Activated B cell treated with CpG ODN at 0.5 μM for 24 hours (primary cell): Measurements from ENCODE around the gene FAM200B. TPM values are rescaled to one million over a fixed set of nuclear protein-coding genes. Genes with fewer than 3 reads are reported as not detected.

Experiments used
- ATAC-seq: fragments of 200-7000 bp; cut with Tn5 transposase; one replicate; pipeline ENCODE4 v1.10.0; 2021; ENCODE audit warnings: low read depth, mild to moderate bottlenecking, moderate library complexity
- CTCF ChIA-PET: fragments of 350-600 bp; sonication (Branson Sonifier 250); formaldehyde crosslinking; loops from one replicate; lab custom pipeline; 2021; ENCODE audit warnings: antibody characterized with exemption; lab: Charles Lee
- POLR2A ChIA-PET: fragments of 350-600 bp; sonication (Branson Sonifier 250); formaldehyde crosslinking; loops from one replicate; lab custom pipeline; 2021; ENCODE audit warnings: antibody characterized with exemption; lab: Charles Lee
- DNase-seq: peaks from one replicate; pipeline ENCODE4 v3.0.0; 2022
- H3K27ac Mint-ChIP-seq: one replicate; pipeline ENCODE4 v1.8.0; 2020; ENCODE audit warnings: mixed read lengths
- H3K27me3 Mint-ChIP-seq: one replicate; pipeline ENCODE4 v1.8.0; 2021; ENCODE audit warnings: mixed read lengths
- H3K36me3 Mint-ChIP-seq: one replicate; pipeline ENCODE4 v1.8.0; 2021; ENCODE audit warnings: low read depth, mixed read lengths
- H3K4me1 Mint-ChIP-seq: one replicate; pipeline ENCODE4 v1.8.0; 2021; ENCODE audit warnings: mixed read lengths
- H3K4me3 Mint-ChIP-seq: one replicate; pipeline ENCODE4 v1.8.0; 2020; ENCODE audit warnings: mild to moderate bottlenecking, mixed read lengths
- H3K9me3 Mint-ChIP-seq: one replicate; pipeline ENCODE4 v1.8.0; 2020; ENCODE audit warnings: mixed read lengths
- intact Hi-C: fragments of 100-400 bp; cut with micrococcal nuclease; formaldehyde crosslinking; loops from one replicate; pipeline ENCODE4 v1.15.1; 2024
- total RNA-seq: library from RNA; stranded (reverse); gene quantifications from 2 replicates; pipeline ENCODE4 v1.2.3, GENCODE V29; 2022
- TF ChIP-seq, protein P1 (sequence below): fragments of 200-600 bp; IDR thresholded peaks from one replicate; pipeline ENCODE4 v1.8.0; 2022; ENCODE audit warnings: antibody characterized with exemption, mild to moderate bottlenecking

The FAM200B gene
- total RNA-seq, 1 donor from 2014 or later = 11.3 TPM

DNA sequence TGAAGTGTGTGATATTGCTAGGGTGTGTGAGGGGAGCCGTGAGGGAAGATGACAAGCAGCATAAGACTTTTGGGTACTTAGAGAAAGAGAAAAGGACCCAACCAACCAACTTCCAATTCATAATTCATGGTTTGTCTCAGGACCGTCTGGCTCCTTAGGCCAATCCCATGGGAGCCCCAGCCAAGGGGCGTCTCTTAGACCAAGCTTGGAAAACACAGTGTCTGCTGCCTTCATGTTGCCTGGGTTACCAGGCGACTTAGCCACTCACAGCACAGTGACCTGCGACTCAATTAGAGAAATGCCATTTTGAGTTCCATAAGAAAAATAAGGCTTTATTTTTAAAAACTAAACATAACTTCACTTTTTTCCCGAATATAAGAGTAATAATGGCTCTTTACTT lies 53.9 kb downstream of the FAM200B start:
- intact Hi-C loops = no loop called here
- no peak overlapping the region for H3K27ac Mint-ChIP-seq
- H3K9me3 Mint-ChIP-seq = no peaks in the 10 kb centered on the region
- no peaks in the 10 kb centered on the region for H3K4me1 Mint-ChIP-seq
- H3K36me3 Mint-ChIP-seq = no peaks in the 10 kb centered on the region
- ChIA-PET CTCF (no interaction called here), POLR2A (no interaction called here)
- TF ChIP-seq, protein P1, sequence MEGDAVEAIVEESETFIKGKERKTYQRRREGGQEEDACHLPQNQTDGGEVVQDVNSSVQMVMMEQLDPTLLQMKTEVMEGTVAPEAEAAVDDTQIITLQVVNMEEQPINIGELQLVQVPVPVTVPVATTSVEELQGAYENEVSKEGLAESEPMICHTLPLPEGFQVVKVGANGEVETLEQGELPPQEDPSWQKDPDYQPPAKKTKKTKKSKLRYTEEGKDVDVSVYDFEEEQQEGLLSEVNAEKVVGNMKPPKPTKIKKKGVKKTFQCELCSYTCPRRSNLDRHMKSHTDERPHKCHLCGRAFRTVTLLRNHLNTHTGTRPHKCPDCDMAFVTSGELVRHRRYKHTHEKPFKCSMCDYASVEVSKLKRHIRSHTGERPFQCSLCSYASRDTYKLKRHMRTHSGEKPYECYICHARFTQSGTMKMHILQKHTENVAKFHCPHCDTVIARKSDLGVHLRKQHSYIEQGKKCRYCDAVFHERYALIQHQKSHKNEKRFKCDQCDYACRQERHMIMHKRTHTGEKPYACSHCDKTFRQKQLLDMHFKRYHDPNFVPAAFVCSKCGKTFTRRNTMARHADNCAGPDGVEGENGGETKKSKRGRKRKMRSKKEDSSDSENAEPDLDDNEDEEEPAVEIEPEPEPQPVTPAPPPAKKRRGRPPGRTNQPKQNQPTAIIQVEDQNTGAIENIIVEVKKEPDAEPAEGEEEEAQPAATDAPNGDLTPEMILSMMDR = no peak
- H3K27me3 Mint-ChIP-seq = no peaks in the 10 kb centered on the region
- no peak for ATAC-seq
- no peak for DNase-seq
- H3K4me3 Mint-ChIP-seq = no peak overlapping the region

DNA sequence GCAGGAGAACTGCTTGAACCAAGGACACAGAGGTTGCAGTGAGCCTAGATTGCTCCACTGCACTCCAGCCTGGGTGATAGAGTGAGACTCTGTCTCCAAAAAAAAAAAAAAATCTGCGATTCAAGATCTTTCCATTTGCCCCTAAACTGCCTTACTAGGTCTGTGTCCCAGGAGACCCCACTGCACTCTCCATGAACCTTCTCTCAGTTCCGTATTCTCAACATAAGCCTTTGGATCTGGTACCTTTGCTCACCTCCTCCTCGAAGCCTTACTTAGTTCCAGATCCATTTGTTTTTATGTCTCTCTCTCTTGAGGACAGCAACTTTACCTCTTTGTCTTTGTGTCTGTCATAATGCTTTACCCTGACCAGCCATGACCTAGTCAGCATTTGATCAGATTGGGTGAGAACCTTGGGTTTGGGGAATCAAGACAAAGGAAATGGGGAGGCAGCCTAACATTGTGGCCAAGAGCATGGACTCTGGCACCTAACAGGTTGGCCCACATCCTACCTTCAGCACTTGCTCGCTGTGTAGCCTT lies 55.0 kb downstream of the FAM200B start:
- TF ChIP-seq, protein P1 = no peak
- DNase-seq (no peak), ATAC-seq (no peak)
- Mint-ChIP-seq H3K9me3 (no peaks in the 10 kb centered on the region), H3K4me1 (no peaks in the 10 kb centered on the region), H3K4me3 (no peak overlapping the region), H3K27ac (no peak overlapping the region), H3K36me3 (no peaks in the 10 kb centered on the region), H3K27me3 (no peaks in the 10 kb centered on the region)
- intact Hi-C loops = no loop called here
- POLR2A ChIA-PET = no interaction called here
- CTCF ChIA-PET = interaction anchor here (1.0 kb wide), 1 partner anchor 219 kb away, joined by 4 read pairs; no protein-coding TSS in a partner anchor

DNA sequence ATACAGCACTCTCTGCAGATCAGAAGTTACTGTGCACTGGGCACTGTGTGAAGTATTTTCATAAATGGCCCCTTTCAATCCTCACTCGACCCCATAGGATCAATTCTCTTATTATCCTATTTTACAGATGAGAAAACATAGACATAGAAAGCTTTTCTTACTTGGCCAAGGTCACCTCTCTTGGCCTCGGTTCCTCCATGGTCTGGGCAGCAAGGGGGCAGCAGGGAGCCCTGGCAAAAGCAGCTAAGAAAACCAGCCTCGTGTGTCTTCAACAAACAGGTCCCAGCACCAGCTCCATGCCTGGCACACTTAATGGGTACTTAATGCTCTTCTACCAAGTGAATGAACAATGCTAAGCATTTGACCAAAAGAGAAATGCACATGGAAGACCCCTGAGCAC lies 55.6 kb downstream of the FAM200B start:
- Mint-ChIP-seq H3K4me3 (no peak overlapping the region), H3K36me3 (no peaks in the 10 kb centered on the region), H3K27me3 (no peaks in the 10 kb centered on the region), H3K4me1 (no peaks in the 10 kb centered on the region), H3K9me3 (peaks cover 4% of the 10 kb centered on the region), H3K27ac (no peak overlapping the region)
- no peak for ATAC-seq
- POLR2A ChIA-PET = no interaction called here
- no peak for DNase-seq
- TF ChIP-seq, protein P1 = no peak
- intact Hi-C loops = no loop called here
- CTCF ChIA-PET = interaction anchor here (1.0 kb wide), 1 partner anchor 219 kb away, joined by 4 read pairs; no protein-coding TSS in a partner anchor

DNA sequence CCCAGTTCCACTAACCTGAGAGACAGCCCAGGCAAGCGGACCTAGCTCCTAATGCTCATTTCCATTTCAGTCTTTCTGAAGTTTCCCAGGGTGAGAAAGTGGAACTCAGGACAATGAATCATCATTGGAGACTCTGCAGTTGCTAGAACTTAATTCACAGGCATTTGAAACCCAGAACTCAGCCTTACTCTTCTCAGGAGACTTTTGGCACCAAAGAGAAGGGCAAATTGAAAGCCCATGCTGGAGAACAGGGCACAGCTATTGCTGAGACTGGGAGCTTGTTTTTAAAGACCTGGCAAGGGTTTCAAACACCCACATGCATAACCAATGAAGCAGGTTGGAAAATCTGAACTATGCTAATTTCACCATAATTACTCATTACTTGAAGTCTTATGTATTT lies 57.2 kb downstream of the FAM200B start:
- no peaks in the 10 kb centered on the region for H3K27me3 Mint-ChIP-seq
- H3K36me3 Mint-ChIP-seq = no peaks in the 10 kb centered on the region
- intact Hi-C loops = no loop called here
- CTCF ChIA-PET = no interaction called here
- ATAC-seq (no peak), DNase-seq (no peak)
- H3K27ac Mint-ChIP-seq = no peak overlapping the region
- no peak overlapping the region for H3K4me3 Mint-ChIP-seq
- H3K9me3 Mint-ChIP-seq = peaks cover 11% of the 10 kb centered on the region
- TF ChIP-seq, protein P1 = no peak
- POLR2A ChIA-PET = no interaction called here
- no peaks in the 10 kb centered on the region for H3K4me1 Mint-ChIP-seq

Other genes with a start within 250 kb of the FAM200B start
- not detected in 2 replicates for gene CC2D2A, start 211.9 kb upstream of the FAM200B start, total RNA-seq
- 29.9 and 32.1 TPM in 2 replicates for gene FBXL5, start 26.5 kb upstream of the FAM200B start, total RNA-seq
- gene BST1, start 21.2 kb downstream of the FAM200B start, total RNA-seq = 0.49 TPM in 1 of 2 replicates, not detected in the other
- 5.0 and 5.8 TPM in 2 replicates for gene CD38, start 96.5 kb downstream of the FAM200B start, total RNA-seq